SK-N-SH (cell line): ENCODE results near the gene RAB22A. TPM values are rescaled to one million over a fixed set of nuclear protein-coding genes. Genes with fewer than 3 reads are reported as not detected.
A peak's percentile ranks its signal among the peaks of the same experiment; 100 is the strongest.

Experiments used
- CTCF ChIA-PET: fragments of 300-600, 350-600 bp; formaldehyde crosslinking; extraction: SDS; loops from one replicate; lab custom pipeline; 2021; lab: Yijun Ruan, JAX
- POLR2A ChIA-PET: fragments of 350-600 bp; sonication (Branson Sonifier 250); formaldehyde crosslinking; extraction: SDS; loops from one replicate; lab custom pipeline; 2020; ENCODE audit warnings: antibody characterized with exemption, inconsistent platforms; lab: Yijun Ruan, JAX
- DNase-seq: peaks from one replicate; pipeline ENCODE4 v3.0.0; 2012
- H2AFZ ChIP-seq: fragments of 200-600 bp; sonication (generic); 2 replicates; pipeline ENCODE4 v1.8.1; 2016; ENCODE audit warnings: antibody characterized with exemption, mild to moderate bottlenecking, low read depth
- H3F3A ChIP-seq: fragments of 200-600 bp; sonication (generic); replicated peaks from 2 replicates; pipeline ENCODE3; 2016; ENCODE audit warnings: antibody characterized with exemption, mild to moderate bottlenecking; ENCODE audit not compliant: insufficient read depth
- H3K27ac ChIP-seq, 2 experiments: fragments of 200-500 bp in 1 of 2; fragments of 200-600 bp in 1 of 2; sonication (Bioruptor generic) in 1 of 2; sonication (generic), shearing (Covaris generic) in 1 of 2; 2 replicates each; pipeline versions ENCODE4 v1.5.1 to v1.6.1; 2014 to 2016; ENCODE audit warnings: low read depth in 2 of 2, inconsistent platforms in 1 of 2, low read length in 1 of 2, mild to moderate bottlenecking in 1 of 2, mixed read lengths in 1 of 2
- H3K27me3 ChIP-seq: fragments of 200-600 bp; sonication (generic), shearing (Covaris generic); 2 replicates; pipeline ENCODE4 v1.6.1; 2016; ENCODE audit warnings: mixed run types; ENCODE audit not compliant: insufficient read depth
- H3K36me3 ChIP-seq, 2 experiments: fragments of 200-500 bp in 1 of 2; fragments of 200-600 bp in 1 of 2; sonication (Bioruptor generic) in 1 of 2; sonication (generic) in 1 of 2; replicated peaks in 1 of 2; 2 replicates each; pipeline versions ENCODE3 to v1.5.1; 2014 to 2016; ENCODE audit warnings: low read length in 1 of 2, mild to moderate bottlenecking in 1 of 2; ENCODE audit not compliant: insufficient read depth in 2 of 2, control insufficient read depth in 1 of 2
- H3K4me1 ChIP-seq, 2 experiments: fragments of 200-500 bp in 1 of 2; fragments of 200-600 bp in 1 of 2; sonication (Bioruptor generic) in 1 of 2; sonication (generic), shearing (Covaris generic) in 1 of 2; 2 replicates each; pipeline versions ENCODE4 v1.5.1 to v1.6.1; 2014 to 2016; ENCODE audit warnings: low read depth in 1 of 2, low read length in 1 of 2, mixed run types in 1 of 2; ENCODE audit not compliant: insufficient read depth in 2 of 2, control insufficient read depth in 1 of 2
- H3K4me2 ChIP-seq: fragments of 200-600 bp; sonication (generic), shearing (Covaris generic); 2 replicates; pipeline ENCODE4 v1.6.1; 2017; ENCODE audit warnings: mixed run types
- H3K4me3 ChIP-seq, 2 experiments: fragments of 200-500 bp in 1 of 2; fragments of 200-600 bp in 1 of 2; sonication (Bioruptor generic) in 1 of 2; sonication (generic), shearing (Covaris generic) in 1 of 2; 2 replicates each; pipeline versions ENCODE4 v1.5.1 to v1.8.1; 2014 to 2016; ENCODE audit warnings: low read depth in 2 of 2, inconsistent platforms in 1 of 2, low read length in 1 of 2, mild to moderate bottlenecking in 1 of 2, mixed read lengths in 1 of 2, moderate library complexity in 1 of 2
- H3K79me2 ChIP-seq: fragments of 200-600 bp; sonication (generic); 2 replicates; pipeline ENCODE4 v1.8.1; 2017; ENCODE audit warnings: mild to moderate bottlenecking; ENCODE audit not compliant: insufficient read depth
- H3K9ac ChIP-seq: fragments of 200-600 bp; sonication (generic); 2 replicates; pipeline ENCODE4 v1.6.1; 2017; ENCODE audit warnings: mixed run types
- H3K9me2 ChIP-seq: fragments of 200-600 bp; sonication (generic); 2 replicates; pipeline ENCODE4 v1.6.1; 2017; ENCODE audit warnings: mixed run types
- H3K9me3 ChIP-seq: fragments of 200-600 bp; sonication (generic); 2 replicates; pipeline ENCODE4 v1.6.1; 2017; ENCODE audit warnings: mixed run types, mild to moderate bottlenecking, moderate library complexity
- H4K20me1 ChIP-seq: fragments of 200-600 bp; sonication (generic); 2 replicates; pipeline ENCODE4 v1.6.1; 2017; ENCODE audit warnings: mild to moderate bottlenecking, mixed run types; ENCODE audit not compliant: insufficient read depth
- CHD2 ChIP-seq: fragments of 150-350 bp; IDR thresholded peaks from 2 replicates; pipeline ENCODE4 v1.6.1; 2018; ENCODE audit warnings: low read length; ENCODE audit not compliant: partially characterized antibody
- EP300 ChIP-seq, 2 experiments: IDR thresholded peaks; 2 replicates each; pipeline versions ENCODE4 v1.4.0 to v1.6.1; 2012; ENCODE audit warnings: borderline replicate concordance in 1 of 2, low read depth in 1 of 2, low read length in 1 of 2
- EZH2phosphoT487 ChIP-seq: fragments of 200-600 bp; sonication (generic); IDR thresholded peaks from 2 replicates; pipeline ENCODE4 v1.6.1; 2017; ENCODE audit warnings: low read depth, mixed run types, mild to moderate bottlenecking, antibody characterized with exemption, moderate library complexity, borderline replicate concordance
- FOSL2 ChIP-seq: IDR thresholded peaks from 2 replicates; pipeline ENCODE4 v1.4.0; 2012; ENCODE audit warnings: low read depth, mild to moderate bottlenecking, moderate library complexity, borderline replicate concordance
- GATA2 ChIP-seq: sonication (generic); formaldehyde crosslinking; IDR thresholded peaks from 2 replicates; pipeline ENCODE4 v1.5.0; 2020; ENCODE audit warnings: mild to moderate bottlenecking, missing genetic modification reagents
- JUND ChIP-seq: IDR thresholded peaks from 2 replicates; pipeline ENCODE4 v1.4.0; 2012
- MAX ChIP-seq: IDR thresholded peaks from 2 replicates; pipeline ENCODE4 v1.4.0; 2012; ENCODE audit warnings: low read depth
- MEF2A ChIP-seq: IDR thresholded peaks from 2 replicates; pipeline ENCODE4 v1.4.0; 2012; ENCODE audit warnings: low read depth, borderline replicate concordance
- NFIC ChIP-seq: IDR thresholded peaks from 2 replicates; pipeline ENCODE4 v1.4.0; 2012; ENCODE audit warnings: borderline replicate concordance
- PBX3 ChIP-seq: IDR thresholded peaks from 2 replicates; pipeline ENCODE4; 2012
- POLR2AphosphoS5 ChIP-seq: IDR thresholded peaks from 2 replicates; pipeline ENCODE4 v1.6.1; 2012; ENCODE audit warnings: low read depth, low read length
- RCOR1 ChIP-seq: fragments of 150-350 bp; IDR thresholded peaks from 2 replicates; pipeline ENCODE4 v1.6.1; 2017; ENCODE audit warnings: antibody characterized with exemption, low read length
- RFX5 ChIP-seq: IDR thresholded peaks from 2 replicates; pipeline ENCODE4 v1.6.1; 2012; ENCODE audit warnings: mild to moderate bottlenecking, improper control_type of control experiment, low read length
- SIN3A ChIP-seq: IDR thresholded peaks from 2 replicates; pipeline ENCODE4 v1.6.1; 2012; ENCODE audit warnings: low read depth, mild to moderate bottlenecking, low read length, moderate library complexity, borderline replicate concordance
- TAF1 ChIP-seq: IDR thresholded peaks from 2 replicates; pipeline ENCODE4 v1.6.1; 2012; ENCODE audit warnings: low read depth, mild to moderate bottlenecking, low read length, moderate library complexity, borderline replicate concordance
- TCF12 ChIP-seq: IDR thresholded peaks from 2 replicates; pipeline ENCODE4 v1.4.0; 2012
- YY1 ChIP-seq: IDR thresholded peaks from 2 replicates; pipeline ENCODE4 v1.4.0; 2012; ENCODE audit warnings: low read depth, mild to moderate bottlenecking
- ZBTB33 ChIP-seq: IDR thresholded peaks from 2 replicates; pipeline ENCODE4 v1.4.0; 2012; ENCODE audit warnings: low read depth, borderline replicate concordance
- WGBS: methylation state at CpG from one replicate; pipeline ENCODE4 v1.1.6; 2017; ENCODE audit warnings: low lambda C conversion rate; 5-methylcytosine and 5-hydroxymethylcytosine counted together
- polyA plus RNA-seq, 3 experiments: library from polyadenylated mRNA; depleted of rRNA; stranded (reverse); fragments of >200 nt; gene quantifications; 2 replicates each; pipeline ENCODE4 v1.2.3, GENCODE V29; 2012
- TF ChIP-seq, protein P1 (sequence below): fragments of 150-350 bp; IDR thresholded peaks from 2 replicates; pipeline ENCODE4 v1.6.1; 2016; ENCODE audit warnings: mild to moderate bottlenecking, low read depth, low read length

The RAB22A gene
- polyA plus RNA-seq, 1 of the 3 experiments (the other 2 are of a cell fraction), result 10.7 TPM

- no peak overlapping the region for H3K4me2 ChIP-seq
- H3K9me2 ChIP-seq, result no peaks in the 10 kb centered on the region
- peaks cover 99% of the 10 kb centered on the region for H3K79me2 ChIP-seq
- H3K4me3 ChIP-seq, result no peak overlapping the region
- H4K20me1 ChIP-seq, result peaks cover 80% of the 10 kb centered on the region
- H3K27me3 ChIP-seq, result no peaks in the 10 kb centered on the region
- H3K9ac ChIP-seq, result no peak overlapping the region
- no peak overlapping the region for H2AFZ ChIP-seq
- H3K4me1 ChIP-seq, result peaks cover 0 to 23% of the 10 kb centered on the region in 2 experiments; a peak in 3 of 4 replicates
- H3F3A ChIP-seq, result peaks cover 24% of the 10 kb centered on the region
- peak overlapping the region in 1 of 2 experiments; percentile 56; a peak in 2 of 4 replicates for H3K27ac ChIP-seq
- TF ChIP-seq SIN3A (no peak), MEF2A (no peak), GATA2 (CRISPR knock-in tag) (no peak), RCOR1 (no peak), CHD2 (no peak), RFX5 (no peak), TCF12 (no peak), PBX3 (no peak), POLR2AphosphoS5 (no peak), MAX (no peak), JUND (no peak), FOSL2 (no peak), YY1 (no peak), EP300 (IDR thresholded peaks at IDR 0.05; ENCODE audit: borderline replicate concordance in 1 of 2, low read depth in 1 of 2, low read length in 1 of 2) (no peak), ZBTB33 (no peak), NFIC (no peak), TAF1 (no peak), EZH2phosphoT487 (no peak)
- TF ChIP-seq, protein P1, sequence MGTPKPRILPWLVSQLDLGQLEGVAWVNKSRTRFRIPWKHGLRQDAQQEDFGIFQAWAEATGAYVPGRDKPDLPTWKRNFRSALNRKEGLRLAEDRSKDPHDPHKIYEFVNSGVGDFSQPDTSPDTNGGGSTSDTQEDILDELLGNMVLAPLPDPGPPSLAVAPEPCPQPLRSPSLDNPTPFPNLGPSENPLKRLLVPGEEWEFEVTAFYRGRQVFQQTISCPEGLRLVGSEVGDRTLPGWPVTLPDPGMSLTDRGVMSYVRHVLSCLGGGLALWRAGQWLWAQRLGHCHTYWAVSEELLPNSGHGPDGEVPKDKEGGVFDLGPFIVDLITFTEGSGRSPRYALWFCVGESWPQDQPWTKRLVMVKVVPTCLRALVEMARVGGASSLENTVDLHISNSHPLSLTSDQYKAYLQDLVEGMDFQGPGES, result no peak
- WGBS, result 87% methylated on average over 11 of the region's 11 CpGs
- DNase-seq, result no peak
- H3K9me3 ChIP-seq, result no peaks in the 10 kb centered on the region
- peaks cover 0 to under 1% of the 10 kb centered on the region in 2 experiments for H3K36me3 ChIP-seq
- POLR2A ChIA-PET, result no interaction called here
- CTCF ChIA-PET, result interaction anchor here (1.2 kb wide), 1 partner anchor 120 kb away, joined by 3 read pairs; no protein-coding TSS in a partner anchor
Observed at GRCh38 chr20:58405504-58406291, 96.2 kb downstream of the RAB22A start.
